Skin of body (tissue), 2 donors: ENCODE data around the gene ZPLD1. TPM values are rescaled to one million over a fixed set of nuclear protein-coding genes. Genes with fewer than 3 reads are reported as not detected.

ENCODE experiments used
- DNase-seq: peaks from one replicate; lab custom pipeline; 2025; lab: John Stamatoyannopoulos, UW
- total RNA-seq: library from RNA; depleted of rRNA; stranded (reverse); fragments of >200 nt; gene quantifications from one replicate; pipeline ENCODE4 v1.2.3, GENCODE V29; 2014

ZPLD1 gene
- total RNA-seq, 1 donor from 2014 or later = 0.10 TPM

DNA sequence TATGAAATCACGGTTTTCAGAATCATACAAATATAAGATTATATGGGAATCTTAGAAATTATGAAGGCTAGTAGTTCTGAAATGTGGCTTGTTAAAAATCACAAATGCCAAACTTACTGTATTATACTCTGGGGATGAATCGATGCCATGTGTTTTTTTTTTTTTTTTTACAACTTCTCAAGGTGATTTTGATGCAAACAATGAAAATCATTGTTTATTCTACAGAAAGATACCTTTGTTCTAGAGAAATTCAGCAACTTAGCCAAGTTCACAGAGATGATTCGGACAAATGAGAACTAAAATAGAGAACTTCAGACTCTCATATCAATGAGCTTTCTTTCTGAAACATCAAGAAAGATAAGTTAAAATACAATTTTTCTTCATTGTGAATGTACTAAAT lies 92.0 kb downstream of the ZPLD1 start:
- DNase-seq = no peak

DNA sequence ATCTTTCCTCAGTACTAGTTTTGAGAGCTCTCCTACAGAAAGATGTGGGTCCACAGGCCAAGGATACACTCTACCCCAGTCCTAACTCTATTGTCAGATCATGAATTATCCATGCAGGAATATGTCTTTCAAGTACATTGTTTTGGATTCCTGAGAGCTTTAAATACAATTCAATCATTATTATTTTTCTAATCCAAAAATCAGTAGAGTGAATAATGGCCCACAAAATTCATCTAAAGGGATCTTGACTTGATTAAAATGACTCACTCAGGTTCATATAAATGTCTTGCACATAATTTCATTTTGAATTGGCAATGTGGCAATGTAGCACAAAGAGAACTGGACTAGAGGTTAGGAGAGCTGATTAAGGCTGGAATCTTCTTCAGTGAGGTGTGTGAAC lies 93.9 kb downstream of the ZPLD1 start:
- no peak for DNase-seq
